Fibroblast of lung (primary cell): ENCODE measurements around the gene HIC2.

ENCODE experiments used
- EZH2 ChIP-seq: IDR thresholded peaks from 2 replicates; pipeline ENCODE4 v1.5.1; 2012; ENCODE audit warnings: low read length, control low read depth, mild to moderate bottlenecking; ENCODE audit errors: missing control alignments
- TF ChIP-seq, protein P1 (sequence below), 2 donors: IDR thresholded peaks in 1 of 2; conservative IDR thresholded peaks in 1 of 2; 1 replicate in 1 of 2; 2 replicates in 1 of 2; pipeline ENCODE4 v1.5.1; 2011 to 2012; ENCODE audit warnings: low read length in 2 of 2, control low read depth in 1 of 2, inconsistent platforms in 1 of 2, low read depth in 1 of 2, mild to moderate bottlenecking in 1 of 2

GRCh38 chr22:21449531-21450319 is 32.6 kb downstream of the HIC2 start:
- TF ChIP-seq, protein P1, sequence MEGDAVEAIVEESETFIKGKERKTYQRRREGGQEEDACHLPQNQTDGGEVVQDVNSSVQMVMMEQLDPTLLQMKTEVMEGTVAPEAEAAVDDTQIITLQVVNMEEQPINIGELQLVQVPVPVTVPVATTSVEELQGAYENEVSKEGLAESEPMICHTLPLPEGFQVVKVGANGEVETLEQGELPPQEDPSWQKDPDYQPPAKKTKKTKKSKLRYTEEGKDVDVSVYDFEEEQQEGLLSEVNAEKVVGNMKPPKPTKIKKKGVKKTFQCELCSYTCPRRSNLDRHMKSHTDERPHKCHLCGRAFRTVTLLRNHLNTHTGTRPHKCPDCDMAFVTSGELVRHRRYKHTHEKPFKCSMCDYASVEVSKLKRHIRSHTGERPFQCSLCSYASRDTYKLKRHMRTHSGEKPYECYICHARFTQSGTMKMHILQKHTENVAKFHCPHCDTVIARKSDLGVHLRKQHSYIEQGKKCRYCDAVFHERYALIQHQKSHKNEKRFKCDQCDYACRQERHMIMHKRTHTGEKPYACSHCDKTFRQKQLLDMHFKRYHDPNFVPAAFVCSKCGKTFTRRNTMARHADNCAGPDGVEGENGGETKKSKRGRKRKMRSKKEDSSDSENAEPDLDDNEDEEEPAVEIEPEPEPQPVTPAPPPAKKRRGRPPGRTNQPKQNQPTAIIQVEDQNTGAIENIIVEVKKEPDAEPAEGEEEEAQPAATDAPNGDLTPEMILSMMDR (conservative IDR thresholded peaks at IDR 0.05 in 1 of 2, IDR thresholded peaks at IDR 0.05 in 1 of 2; ENCODE audit: low read depth in 1 of 2, low read length in 2 of 2): no peak
- TF ChIP-seq EZH2: no peak
